ACC112 (cell line): ENCODE results near the gene ATXN10.

Experiments used
- H2AFZ ChIP-seq: fragments of 200-600 bp; sonication (generic); one replicate; pipeline ENCODE4 v1.6.0; 2017; ENCODE audit warnings: antibody characterized with exemption, low read length; ENCODE audit not compliant: unreplicated experiment
- H3K27ac ChIP-seq: fragments of 200-600 bp; sonication (generic); 2 replicates; pipeline ENCODE4 v1.5.1; 2014; ENCODE audit warnings: low read depth, mild to moderate bottlenecking, antibody characterized with exemption, low read length, moderate library complexity
- H3K27me3 ChIP-seq: fragments of 200-600 bp; sonication (generic); 2 replicates; pipeline ENCODE4 v1.6.1; 2014; ENCODE audit warnings: mild to moderate bottlenecking, antibody characterized with exemption, low read length, moderate library complexity, mixed read lengths; ENCODE audit not compliant: insufficient read depth
- H3K36me3 ChIP-seq: fragments of 200-600 bp; sonication (generic); 2 replicates; pipeline ENCODE4 v1.6.1; 2016; ENCODE audit warnings: mild to moderate bottlenecking, antibody characterized with exemption, low read length, moderate library complexity, mixed read lengths; ENCODE audit not compliant: insufficient read depth
- H3K4me1 ChIP-seq: fragments of 200-600 bp; sonication (generic); one replicate; pipeline ENCODE4 v1.6.1; 2016; ENCODE audit warnings: low read length, mixed read lengths; ENCODE audit not compliant: insufficient read depth, unreplicated experiment, control insufficient read depth
- H3K4me3 ChIP-seq: fragments of 200-600 bp; sonication (generic); 2 replicates; pipeline ENCODE4 v1.5.1; 2014; ENCODE audit warnings: mild to moderate bottlenecking, low read depth, low read length
- H3K79me2 ChIP-seq: fragments of 200-600 bp; sonication (generic); one replicate; pipeline ENCODE4 v1.6.0; 2016; ENCODE audit warnings: low read length; ENCODE audit not compliant: control insufficient read depth, unreplicated experiment, insufficient read depth

Gene ATXN10

GRCh38 chr22:45758603-45759002 lies 87.0 kb downstream of the ATXN10 start:
- Histone ChIP-seq H3K79me2 (no peaks in the 10 kb centered on the region), H3K4me1 (no peaks in the 10 kb centered on the region), H3K27me3 (no peaks in the 10 kb centered on the region), H3K4me3 (no peak overlapping the region), H3K27ac (no peak overlapping the region), H2AFZ (no peak overlapping the region), H3K36me3 (no peaks in the 10 kb centered on the region)

- Histone ChIP-seq H3K79me2 (no peaks in the 10 kb centered on the region), H3K4me3 (no peak overlapping the region), H3K4me1 (no peaks in the 10 kb centered on the region), H3K27ac (no peak overlapping the region), H3K36me3 (no peaks in the 10 kb centered on the region), H3K27me3 (no peaks in the 10 kb centered on the region), H2AFZ (no peak overlapping the region)
Observed at GRCh38 chr22:45760682-45761081, 89.0 kb downstream of the ATXN10 start.

GRCh38 chr22:45762545-45763235 lies 91.1 kb downstream of the ATXN10 start:
- Histone ChIP-seq H3K27me3 (no peaks in the 10 kb centered on the region), H2AFZ (no peak overlapping the region), H3K79me2 (no peaks in the 10 kb centered on the region), H3K27ac (no peak overlapping the region), H3K36me3 (no peaks in the 10 kb centered on the region), H3K4me1 (no peaks in the 10 kb centered on the region), H3K4me3 (no peak overlapping the region)

- H3K27ac ChIP-seq: no peak overlapping the region
- no peaks in the 10 kb centered on the region for H3K36me3 ChIP-seq
- no peaks in the 10 kb centered on the region for H3K4me1 ChIP-seq
Observed at GRCh38 chr22:45763236-45763624, 91.6 kb downstream of the ATXN10 start.

GRCh38 chr22:45768490-45768889 lies 96.9 kb downstream of the ATXN10 start:
- no peak overlapping the region for H3K4me3 ChIP-seq
- H3K36me3 ChIP-seq: no peaks in the 10 kb centered on the region
- H3K27ac ChIP-seq: no peak overlapping the region
- no peak overlapping the region for H2AFZ ChIP-seq
- peaks cover 4% of the 10 kb centered on the region for H3K4me1 ChIP-seq
- H3K79me2 ChIP-seq: peaks cover 6% of the 10 kb centered on the region
- H3K27me3 ChIP-seq: no peaks in the 10 kb centered on the region

More at GRCh38 chr22:45763236-45763624, 91.6 kb downstream of the ATXN10 start:
- Histone ChIP-seq H3K4me3 (no peak overlapping the region), H3K79me2 (no peaks in the 10 kb centered on the region), H2AFZ (no peak overlapping the region), H3K27me3 (no peaks in the 10 kb centered on the region)

GRCh38 chr22:45769569-45770210 lies 98.1 kb downstream of the ATXN10 start:
- Histone ChIP-seq H3K36me3 (no peaks in the 10 kb centered on the region), H3K4me1 (peaks cover 4% of the 10 kb centered on the region), H2AFZ (no peak overlapping the region), H3K79me2 (peaks cover 8% of the 10 kb centered on the region), H3K27ac (no peak overlapping the region), H3K4me3 (no peak overlapping the region), H3K27me3 (no peaks in the 10 kb centered on the region)

- Histone ChIP-seq H3K4me3 (no peak overlapping the region), H3K36me3 (no peaks in the 10 kb centered on the region), H3K27ac (no peak overlapping the region), H2AFZ (no peak overlapping the region), H3K27me3 (no peaks in the 10 kb centered on the region), H3K4me1 (peaks cover 4% of the 10 kb centered on the region), H3K79me2 (peaks cover 8% of the 10 kb centered on the region)
Observed at GRCh38 chr22:45770506-45770905, 98.9 kb downstream of the ATXN10 start.

- H3K27me3 ChIP-seq: no peaks in the 10 kb centered on the region
- no peak overlapping the region for H3K27ac ChIP-seq
- H3K4me1 ChIP-seq: peaks cover 4% of the 10 kb centered on the region
- H3K4me3 ChIP-seq: no peak overlapping the region
- no peaks in the 10 kb centered on the region for H3K36me3 ChIP-seq
- no peak overlapping the region for H2AFZ ChIP-seq
- peaks cover 12% of the 10 kb centered on the region for H3K79me2 ChIP-seq
Observed at GRCh38 chr22:45771057-45771456, 99.4 kb downstream of the ATXN10 start.

- H3K4me3 ChIP-seq: no peak overlapping the region
- no peaks in the 10 kb centered on the region for H3K36me3 ChIP-seq
- no peak overlapping the region for H2AFZ ChIP-seq
- H3K4me1 ChIP-seq: peaks cover 4% of the 10 kb centered on the region
- H3K27me3 ChIP-seq: no peaks in the 10 kb centered on the region
- no peak overlapping the region for H3K27ac ChIP-seq
- H3K79me2 ChIP-seq: peaks cover 12% of the 10 kb centered on the region
Observed at GRCh38 chr22:45771711-45772110, 100.1 kb downstream of the ATXN10 start.

GRCh38 chr22:45772743-45773142 lies 101.1 kb downstream of the ATXN10 start:
- no peak overlapping the region for H3K27ac ChIP-seq
- H3K79me2 ChIP-seq: peaks cover 12% of the 10 kb centered on the region
- no peak overlapping the region for H3K4me3 ChIP-seq
- no peak overlapping the region for H2AFZ ChIP-seq
- no peaks in the 10 kb centered on the region for H3K36me3 ChIP-seq
- H3K27me3 ChIP-seq: no peaks in the 10 kb centered on the region
- peaks cover 9% of the 10 kb centered on the region for H3K4me1 ChIP-seq

GRCh38 chr22:45774001-45774670 lies 102.5 kb downstream of the ATXN10 start:
- no peaks in the 10 kb centered on the region for H3K27me3 ChIP-seq
- no peak overlapping the region for H3K4me3 ChIP-seq
- no peak overlapping the region for H2AFZ ChIP-seq
- no peak overlapping the region for H3K27ac ChIP-seq
- peaks cover 12% of the 10 kb centered on the region for H3K79me2 ChIP-seq
- H3K36me3 ChIP-seq: no peaks in the 10 kb centered on the region
- H3K4me1 ChIP-seq: peaks cover 9% of the 10 kb centered on the region
